K562 (cell line): ENCODE results near the gene CMTM1. TPM values are rescaled to one million over a fixed set of nuclear protein-coding genes. Genes with fewer than 3 reads are reported as not detected.

Experiments
- CAMTA2 ChIP-seq: fragments of 250-450 bp; sonication (Bioruptor Pico); conservative IDR thresholded peaks from 2 replicates; pipeline ENCODE4 v1.5.1; 2022
- CSDE1 ChIP-seq, 2 experiments: fragments of 450-650 bp; IDR thresholded peaks; 2 replicates each; pipeline ENCODE4 v1.6.1; 2016; ENCODE audit warnings: mild to moderate bottlenecking in 1 of 2
- DMBX1 ChIP-seq: fragments of 250-450 bp; sonication (Bioruptor Pico); IDR thresholded peaks from 2 replicates; pipeline ENCODE4 v1.8.0; 2022; ENCODE audit warnings: inconsistent platforms, mild to moderate bottlenecking, moderate library complexity, borderline replicate concordance
- HMG20A ChIP-seq: fragments of 450-650 bp; formaldehyde crosslinking; conservative IDR thresholded peaks from 2 replicates; pipeline ENCODE4 v1.4.0; 2020; ENCODE audit warnings: mild to moderate bottlenecking, mixed read lengths
- HMG20B ChIP-seq: fragments of 250-450 bp; sonication (Bioruptor Pico); IDR thresholded peaks from 2 replicates; pipeline ENCODE4 v1.5.0; 2021; ENCODE audit warnings: mild to moderate bottlenecking
- KLF16 ChIP-seq: IDR thresholded peaks from 2 replicates; pipeline ENCODE4 v1.6.1; 2016; ENCODE audit warnings: antibody characterized with exemption
- MCM2 ChIP-seq: fragments of 450-650 bp; IDR thresholded peaks from 2 replicates; pipeline ENCODE4 v1.6.1; 2017; ENCODE audit warnings: low read depth, mild to moderate bottlenecking
- MTA1 ChIP-seq: fragments of 450-650 bp; IDR thresholded peaks from 2 replicates; pipeline ENCODE4 v1.6.1; 2017; ENCODE audit warnings: borderline replicate concordance
- NFIC ChIP-seq: fragments of 450-650 bp; IDR thresholded peaks from 2 replicates; pipeline ENCODE4 v1.6.1; 2017; ENCODE audit warnings: mild to moderate bottlenecking, inconsistent platforms
- RBFOX2 ChIP-seq: fragments of 200-400 bp; formaldehyde crosslinking; IDR thresholded peaks from 2 replicates; pipeline ENCODE4 v1.6.1; 2017; ENCODE audit warnings: low read depth, mild to moderate bottlenecking, low read length, moderate library complexity
- SNRNP70 ChIP-seq: fragments of 200-400 bp; formaldehyde crosslinking; optimal IDR thresholded peaks from 2 replicates; pipeline ENCODE3; 2017; ENCODE audit warnings: low read depth, low read length
- polyA plus RNA-seq, 8 experiments: library from polyadenylated mRNA; depleted of rRNA in 4 of 8; stranded (reverse) in 5 of 8; unstranded in 3 of 8; fragments of >200 nt; fragmentation: Nextera tagmentation in 2 of 8; fragmentation: Illumina TruSeq in 1 of 8; extraction: Ambion mirVana in 2 of 8; extraction: Trizol in 1 of 8; gene quantifications; 2 replicates each; pipeline versions ENCODE4 v1.2.1 to v1.2.3, GENCODE V29; 2011 to 2014; ENCODE audit warnings: inconsistent platforms in 1 of 8, missing spikeins in 1 of 8
- total RNA-seq, 7 experiments: library from RNA; depleted of rRNA in 6 of 7; stranded (reverse); fragments of >200 nt in 6 of 7; fragmentation: Illumina TruSeq in 2 of 7; extraction: Trizol in 2 of 7; gene quantifications; 2 replicates each; pipeline versions ENCODE4 v1.2.1 to v1.2.3, GENCODE V29; 2011 to 2021; ENCODE audit warnings: low replicate concordance in 1 of 7
- TF ChIP-seq, protein P1 (sequence below): fragments of 250-450 bp; sonication (Bioruptor Pico); IDR thresholded peaks from 2 replicates; pipeline ENCODE4 v1.4.0; 2020; ENCODE audit warnings: mild to moderate bottlenecking, moderate library complexity
- TF ChIP-seq, protein P2 (sequence below): IDR thresholded peaks from 2 replicates; pipeline ENCODE4 v1.6.1; 2011; ENCODE audit warnings: borderline replicate concordance, low read depth, mild to moderate bottlenecking, moderate library complexity, low read length; ENCODE audit not compliant: insufficient read depth, poor library complexity, severe bottlenecking
- TF ChIP-seq, protein P3 (sequence below): fragments of 450-650 bp; IDR thresholded peaks from 2 replicates; pipeline ENCODE4 v1.6.1; 2014; ENCODE audit warnings: low read depth, mild to moderate bottlenecking, moderate library complexity, borderline replicate concordance
- TF ChIP-seq, protein P4 (sequence below): fragments of 450-650 bp; formaldehyde crosslinking; IDR thresholded peaks from 2 replicates; pipeline ENCODE4 v1.4.0; 2020; ENCODE audit warnings: mild to moderate bottlenecking, moderate library complexity
- TF ChIP-seq, protein P5 (sequence below): fragments of 250-450 bp; sonication (Bioruptor Pico); IDR thresholded peaks from 2 replicates; pipeline ENCODE4 v1.9.0; 2021; ENCODE audit warnings: mild to moderate bottlenecking, inconsistent platforms

The CMTM1 gene
- total and polyA plus RNA-seq, 9 of the 15 experiments (the other 6 are each of a cell fraction or from before 2014, with no cell fraction given): 0.25 to 2.6 (median 1.1) TPM; not detected in 2

DNA sequence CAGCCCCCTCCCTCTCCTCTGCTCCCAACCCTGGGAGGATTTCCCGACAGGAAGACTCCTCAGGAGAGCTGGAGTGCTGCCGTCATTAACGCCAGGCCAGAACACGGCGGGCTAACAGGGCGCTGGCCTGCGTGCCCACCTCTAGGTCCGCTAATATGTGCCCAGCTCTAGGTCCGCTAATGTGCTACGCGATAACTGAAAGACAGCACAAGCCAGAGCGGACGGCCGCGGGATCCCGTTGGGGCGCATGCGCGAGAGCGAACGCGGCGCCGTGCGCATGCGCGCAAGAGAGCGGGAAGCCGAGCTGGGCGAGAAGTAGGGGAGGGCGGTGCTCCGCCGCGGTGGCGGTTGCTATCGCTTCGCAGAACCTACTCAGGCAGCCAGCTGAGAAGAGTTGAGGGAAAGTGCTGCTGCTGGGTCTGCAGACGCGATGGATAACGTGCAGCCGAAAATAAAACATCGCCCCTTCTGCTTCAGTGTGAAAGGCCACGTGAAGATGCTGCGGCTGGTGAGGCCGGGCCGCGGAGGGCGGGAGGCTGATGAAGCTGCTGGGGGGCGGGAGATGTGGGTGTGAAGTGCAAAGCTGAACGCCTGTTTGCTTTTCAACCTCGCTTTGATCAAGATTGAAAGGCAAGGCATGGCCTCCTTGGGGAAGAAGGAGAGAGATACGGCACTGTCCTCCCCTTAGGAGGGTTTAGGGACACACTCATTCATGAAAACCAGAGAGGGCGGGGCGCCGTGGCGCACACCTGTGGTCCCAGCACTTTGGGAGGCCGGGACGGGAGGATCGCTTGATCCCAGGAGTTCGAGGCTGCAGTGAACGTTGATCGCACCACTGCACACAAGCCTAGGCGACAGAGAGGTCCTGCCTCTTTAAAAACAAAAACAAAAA, 13.7 kb upstream of the CMTM1 start, which contains the start of gene CKLF (continued):
- TF ChIP-seq, protein P1, sequence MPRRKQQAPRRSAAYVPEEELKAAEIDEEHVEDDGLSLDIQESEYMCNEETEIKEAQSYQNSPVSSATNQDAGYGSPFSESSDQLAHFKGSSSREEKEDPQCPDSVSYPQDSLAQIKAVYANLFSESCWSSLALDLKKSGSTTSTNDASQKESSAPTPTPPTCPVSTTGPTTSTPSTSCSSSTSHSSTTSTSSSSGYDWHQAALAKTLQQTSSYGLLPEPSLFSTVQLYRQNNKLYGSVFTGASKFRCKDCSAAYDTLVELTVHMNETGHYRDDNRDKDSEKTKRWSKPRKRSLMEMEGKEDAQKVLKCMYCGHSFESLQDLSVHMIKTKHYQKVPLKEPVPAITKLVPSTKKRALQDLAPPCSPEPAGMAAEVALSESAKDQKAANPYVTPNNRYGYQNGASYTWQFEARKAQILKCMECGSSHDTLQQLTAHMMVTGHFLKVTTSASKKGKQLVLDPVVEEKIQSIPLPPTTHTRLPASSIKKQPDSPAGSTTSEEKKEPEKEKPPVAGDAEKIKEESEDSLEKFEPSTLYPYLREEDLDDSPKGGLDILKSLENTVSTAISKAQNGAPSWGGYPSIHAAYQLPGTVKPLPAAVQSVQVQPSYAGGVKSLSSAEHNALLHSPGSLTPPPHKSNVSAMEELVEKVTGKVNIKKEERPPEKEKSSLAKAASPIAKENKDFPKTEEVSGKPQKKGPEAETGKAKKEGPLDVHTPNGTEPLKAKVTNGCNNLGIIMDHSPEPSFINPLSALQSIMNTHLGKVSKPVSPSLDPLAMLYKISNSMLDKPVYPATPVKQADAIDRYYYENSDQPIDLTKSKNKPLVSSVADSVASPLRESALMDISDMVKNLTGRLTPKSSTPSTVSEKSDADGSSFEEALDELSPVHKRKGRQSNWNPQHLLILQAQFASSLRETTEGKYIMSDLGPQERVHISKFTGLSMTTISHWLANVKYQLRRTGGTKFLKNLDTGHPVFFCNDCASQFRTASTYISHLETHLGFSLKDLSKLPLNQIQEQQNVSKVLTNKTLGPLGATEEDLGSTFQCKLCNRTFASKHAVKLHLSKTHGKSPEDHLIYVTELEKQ: no peak
- TF ChIP-seq HMG20A (CRISPR knock-in tag) (no peak), KLF16 (no peak), HMG20B (CRISPR knock-in tag) (no peak), NFIC (peak; percentile 47; the same call in 1 of the 2 replicates), MCM2 (no peak), DMBX1 (no peak; the same call in 1 of the 2 replicates), MTA1 (peak; percentile 53; the same call in 1 of the 2 replicates), CSDE1 (IDR thresholded peaks at IDR 0.05) (peak in 1 of 2 experiments; percentile 76; a peak in 2 of 4 replicates), RBFOX2 (peak; percentile 97), SNRNP70 (no peak), CAMTA2 (CRISPR knock-in tag) (no peak)
- TF ChIP-seq, protein P2, sequence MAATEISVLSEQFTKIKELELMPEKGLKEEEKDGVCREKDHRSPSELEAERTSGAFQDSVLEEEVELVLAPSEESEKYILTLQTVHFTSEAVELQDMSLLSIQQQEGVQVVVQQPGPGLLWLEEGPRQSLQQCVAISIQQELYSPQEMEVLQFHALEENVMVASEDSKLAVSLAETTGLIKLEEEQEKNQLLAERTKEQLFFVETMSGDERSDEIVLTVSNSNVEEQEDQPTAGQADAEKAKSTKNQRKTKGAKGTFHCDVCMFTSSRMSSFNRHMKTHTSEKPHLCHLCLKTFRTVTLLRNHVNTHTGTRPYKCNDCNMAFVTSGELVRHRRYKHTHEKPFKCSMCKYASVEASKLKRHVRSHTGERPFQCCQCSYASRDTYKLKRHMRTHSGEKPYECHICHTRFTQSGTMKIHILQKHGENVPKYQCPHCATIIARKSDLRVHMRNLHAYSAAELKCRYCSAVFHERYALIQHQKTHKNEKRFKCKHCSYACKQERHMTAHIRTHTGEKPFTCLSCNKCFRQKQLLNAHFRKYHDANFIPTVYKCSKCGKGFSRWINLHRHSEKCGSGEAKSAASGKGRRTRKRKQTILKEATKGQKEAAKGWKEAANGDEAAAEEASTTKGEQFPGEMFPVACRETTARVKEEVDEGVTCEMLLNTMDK: no peak
- TF ChIP-seq, protein P3, sequence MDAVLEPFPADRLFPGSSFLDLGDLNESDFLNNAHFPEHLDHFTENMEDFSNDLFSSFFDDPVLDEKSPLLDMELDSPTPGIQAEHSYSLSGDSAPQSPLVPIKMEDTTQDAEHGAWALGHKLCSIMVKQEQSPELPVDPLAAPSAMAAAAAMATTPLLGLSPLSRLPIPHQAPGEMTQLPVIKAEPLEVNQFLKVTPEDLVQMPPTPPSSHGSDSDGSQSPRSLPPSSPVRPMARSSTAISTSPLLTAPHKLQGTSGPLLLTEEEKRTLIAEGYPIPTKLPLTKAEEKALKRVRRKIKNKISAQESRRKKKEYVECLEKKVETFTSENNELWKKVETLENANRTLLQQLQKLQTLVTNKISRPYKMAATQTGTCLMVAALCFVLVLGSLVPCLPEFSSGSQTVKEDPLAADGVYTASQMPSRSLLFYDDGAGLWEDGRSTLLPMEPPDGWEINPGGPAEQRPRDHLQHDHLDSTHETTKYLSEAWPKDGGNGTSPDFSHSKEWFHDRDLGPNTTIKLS: peak; percentile 94
- TF ChIP-seq, protein P4, sequence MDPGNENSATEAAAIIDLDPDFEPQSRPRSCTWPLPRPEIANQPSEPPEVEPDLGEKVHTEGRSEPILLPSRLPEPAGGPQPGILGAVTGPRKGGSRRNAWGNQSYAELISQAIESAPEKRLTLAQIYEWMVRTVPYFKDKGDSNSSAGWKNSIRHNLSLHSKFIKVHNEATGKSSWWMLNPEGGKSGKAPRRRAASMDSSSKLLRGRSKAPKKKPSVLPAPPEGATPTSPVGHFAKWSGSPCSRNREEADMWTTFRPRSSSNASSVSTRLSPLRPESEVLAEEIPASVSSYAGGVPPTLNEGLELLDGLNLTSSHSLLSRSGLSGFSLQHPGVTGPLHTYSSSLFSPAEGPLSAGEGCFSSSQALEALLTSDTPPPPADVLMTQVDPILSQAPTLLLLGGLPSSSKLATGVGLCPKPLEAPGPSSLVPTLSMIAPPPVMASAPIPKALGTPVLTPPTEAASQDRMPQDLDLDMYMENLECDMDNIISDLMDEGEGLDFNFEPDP (CRISPR knock-in tag): peak; percentile 24; the same call in 1 of the 2 replicates
- TF ChIP-seq, protein P5, sequence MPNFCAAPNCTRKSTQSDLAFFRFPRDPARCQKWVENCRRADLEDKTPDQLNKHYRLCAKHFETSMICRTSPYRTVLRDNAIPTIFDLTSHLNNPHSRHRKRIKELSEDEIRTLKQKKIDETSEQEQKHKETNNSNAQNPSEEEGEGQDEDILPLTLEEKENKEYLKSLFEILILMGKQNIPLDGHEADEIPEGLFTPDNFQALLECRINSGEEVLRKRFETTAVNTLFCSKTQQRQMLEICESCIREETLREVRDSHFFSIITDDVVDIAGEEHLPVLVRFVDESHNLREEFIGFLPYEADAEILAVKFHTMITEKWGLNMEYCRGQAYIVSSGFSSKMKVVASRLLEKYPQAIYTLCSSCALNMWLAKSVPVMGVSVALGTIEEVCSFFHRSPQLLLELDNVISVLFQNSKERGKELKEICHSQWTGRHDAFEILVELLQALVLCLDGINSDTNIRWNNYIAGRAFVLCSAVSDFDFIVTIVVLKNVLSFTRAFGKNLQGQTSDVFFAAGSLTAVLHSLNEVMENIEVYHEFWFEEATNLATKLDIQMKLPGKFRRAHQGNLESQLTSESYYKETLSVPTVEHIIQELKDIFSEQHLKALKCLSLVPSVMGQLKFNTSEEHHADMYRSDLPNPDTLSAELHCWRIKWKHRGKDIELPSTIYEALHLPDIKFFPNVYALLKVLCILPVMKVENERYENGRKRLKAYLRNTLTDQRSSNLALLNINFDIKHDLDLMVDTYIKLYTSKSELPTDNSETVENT (CRISPR knock-in tag): no peak; the same call in none of the 2 replicates
